MG63 (cell line): ENCODE data around the gene CCDC178. TPM values are rescaled to one million over a fixed set of nuclear protein-coding genes. Genes with fewer than 3 reads are reported as not detected.

Experiments used
- DNase-seq: peaks from one replicate; pipeline ENCODE4 v3.0.0-alpha.2; 2020
- H3K27me3 ChIP-seq: fragments of 250-450 bp; sonication (Bioruptor Pico); 2 replicates; pipeline ENCODE4 v1.5.1; 2020; ENCODE audit warnings: mild to moderate bottlenecking, moderate library complexity
- H3K36me3 ChIP-seq: fragments of 250-450 bp; sonication (Bioruptor Pico); 2 replicates; pipeline ENCODE4 v1.5.1; 2020; ENCODE audit warnings: mild to moderate bottlenecking, moderate library complexity
- H3K4me3 ChIP-seq: fragments of 250-450 bp; sonication (Bioruptor Pico); 2 replicates; pipeline ENCODE4 v1.5.1; 2020; ENCODE audit warnings: mild to moderate bottlenecking, moderate library complexity
- H3K9me3 ChIP-seq: fragments of 250-450 bp; sonication (Bioruptor Pico); 2 replicates; pipeline ENCODE4 v1.5.1; 2020; ENCODE audit warnings: mild to moderate bottlenecking, moderate library complexity
- total RNA-seq: library from RNA; depleted of rRNA; stranded (reverse); fragments of >200 nt; shearing (Covaris generic); gene quantifications from 2 replicates; pipeline ENCODE4 v1.2.3, GENCODE V29; 2014; ENCODE audit warnings: low replicate concordance; rRNA removed

The CCDC178 gene, protein sequence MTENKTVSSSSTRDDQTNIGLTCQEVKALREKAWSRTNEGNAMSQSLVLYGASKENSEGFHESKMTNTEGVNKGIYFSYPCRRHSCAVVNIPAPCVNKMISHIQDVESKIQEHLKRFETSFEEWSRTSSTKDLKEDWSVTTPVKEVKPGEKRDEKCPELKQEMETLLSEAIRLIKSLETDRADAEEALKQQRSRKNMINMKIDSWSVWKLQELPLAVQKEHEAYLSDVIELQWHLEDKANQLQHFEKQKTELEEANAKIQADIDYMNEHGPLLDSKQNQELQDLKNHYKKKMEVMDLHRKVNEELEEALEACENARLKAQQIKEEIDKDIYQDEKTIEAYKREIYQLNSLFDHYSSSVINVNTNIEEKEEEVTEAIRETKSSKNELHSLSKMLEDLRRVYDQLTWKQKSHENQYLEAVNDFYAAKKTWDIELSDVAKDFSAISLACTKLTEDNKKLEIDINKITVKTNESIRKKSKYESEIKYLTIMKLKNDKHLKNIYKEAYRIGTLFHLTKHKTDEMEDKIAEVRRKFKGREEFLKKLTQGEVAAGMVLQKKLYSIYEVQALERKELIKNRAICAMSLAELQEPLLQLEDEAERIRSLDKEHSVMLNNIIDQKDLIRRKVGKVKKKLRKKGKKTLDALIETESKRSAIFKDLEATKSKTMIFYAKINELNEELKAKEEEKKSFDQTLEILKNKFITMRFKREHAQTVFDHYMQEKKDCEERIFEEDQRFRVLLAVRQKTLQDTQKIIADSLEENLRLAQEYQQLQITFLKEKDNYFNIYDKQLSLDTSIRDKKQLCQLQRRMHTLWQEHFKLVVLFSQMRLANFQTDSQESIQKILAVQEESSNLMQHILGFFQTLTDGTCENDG
- not detected in 2 replicates for total RNA-seq

DNA sequence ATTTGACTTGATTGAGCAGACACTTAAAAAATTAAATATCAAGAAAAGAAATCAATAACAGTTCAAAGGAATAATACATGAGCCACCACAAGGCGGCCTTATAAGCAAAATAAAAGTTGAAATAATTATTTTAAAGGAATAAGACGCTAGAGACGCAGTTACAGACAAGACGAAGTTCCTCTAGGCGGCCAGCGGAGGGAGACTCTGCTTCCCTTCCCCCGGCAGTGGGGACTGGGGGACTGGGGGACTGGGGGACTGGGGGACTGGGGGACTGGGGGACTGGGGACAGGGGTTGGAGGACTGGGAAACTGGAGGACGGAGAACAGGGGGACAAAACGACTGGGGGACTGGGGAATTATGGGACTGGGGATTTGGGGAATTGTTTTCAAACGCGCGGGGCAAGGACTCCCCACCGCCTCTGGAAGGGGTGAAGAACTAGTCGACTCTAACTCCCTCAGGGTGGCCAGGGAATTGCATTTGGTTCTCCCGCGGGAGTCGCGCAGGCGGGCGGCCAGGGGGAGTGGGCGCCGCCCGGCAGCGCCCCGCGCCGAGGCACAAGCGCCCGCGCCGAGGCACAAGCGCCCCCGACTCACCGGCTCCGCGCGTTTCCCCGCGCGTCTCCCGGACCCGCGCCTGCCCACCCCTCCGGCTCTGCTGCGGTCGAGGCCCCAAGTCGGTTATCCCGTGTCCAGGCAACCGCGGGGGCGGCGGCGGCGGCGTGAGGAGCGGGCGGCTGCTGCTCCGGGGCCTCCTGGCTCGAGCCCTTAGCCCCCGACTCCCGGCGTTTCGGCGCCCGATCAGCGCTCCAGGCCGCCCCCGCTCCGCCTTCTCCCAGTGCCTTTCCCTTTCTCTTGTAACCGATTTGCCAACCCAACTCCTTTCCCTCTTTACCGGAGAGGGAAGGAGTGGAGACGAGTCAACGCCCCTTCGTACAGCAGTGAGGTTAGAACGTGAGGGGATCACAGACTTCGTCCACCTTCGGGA, at the start of gene CCDC178:
CCDC178 (minus strand) TSS at position 662 of the 984 bp plus-strand sequence. CDS start 28,633 bp downstream, outside the sequence.
- Histone ChIP-seq H3K9me3 (no peaks in the 10 kb centered on the region), H3K4me3 (no peak within 1 kb of the TSS), H3K36me3 (no peaks in the 10 kb centered on the region), H3K27me3 (peaks cover 11% of the 10 kb centered on the region)
- DNase-seq = peak; percentile 24

DNA sequence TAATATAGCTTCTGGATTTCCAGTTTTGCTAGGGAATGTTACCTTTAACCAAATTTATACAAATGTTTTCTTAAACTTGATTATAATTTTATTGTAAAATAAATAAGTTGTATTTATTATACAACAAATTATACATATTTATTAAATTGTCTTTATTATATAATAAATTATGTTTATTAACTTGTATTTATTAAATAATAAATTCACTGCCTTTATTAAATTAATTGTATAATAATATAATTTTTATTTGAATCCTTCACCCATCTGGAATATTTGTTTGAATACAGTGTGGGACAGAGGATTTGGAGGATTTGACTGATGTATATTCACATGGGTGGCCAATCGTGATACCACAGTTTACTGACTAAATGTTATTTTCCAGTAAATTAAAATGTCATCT, 43.4 kb upstream of the CCDC178 start:
- H3K4me3 ChIP-seq = no peak overlapping the region
- no peaks in the 10 kb centered on the region for H3K9me3 ChIP-seq
- DNase-seq = no peak
- no peaks in the 10 kb centered on the region for H3K36me3 ChIP-seq
- H3K27me3 ChIP-seq = no peaks in the 10 kb centered on the region

DNA sequence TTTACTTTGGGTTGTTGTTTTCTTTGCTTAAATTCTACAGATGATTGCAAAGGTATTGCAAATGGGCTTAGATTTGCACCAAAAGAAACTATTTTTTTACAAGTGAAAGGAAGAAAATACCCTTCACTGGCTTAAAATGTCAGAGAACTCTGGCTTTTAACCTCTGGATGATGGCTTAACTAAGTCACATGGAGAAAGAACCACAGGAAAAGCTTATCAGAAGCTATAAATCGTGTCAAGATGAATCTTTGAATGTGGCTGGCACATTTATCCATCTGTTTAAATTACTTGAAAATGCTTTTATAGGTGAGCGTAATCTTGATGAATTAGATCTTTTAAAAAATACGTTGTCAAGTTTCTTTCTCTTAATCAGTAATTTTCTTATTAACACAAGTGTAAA, 32.0 kb upstream of the CCDC178 start:
- DNase-seq = no peak
- no peak overlapping the region for H3K4me3 ChIP-seq
- no peaks in the 10 kb centered on the region for H3K36me3 ChIP-seq
- no peaks in the 10 kb centered on the region for H3K27me3 ChIP-seq
- H3K9me3 ChIP-seq = no peaks in the 10 kb centered on the region

DNA sequence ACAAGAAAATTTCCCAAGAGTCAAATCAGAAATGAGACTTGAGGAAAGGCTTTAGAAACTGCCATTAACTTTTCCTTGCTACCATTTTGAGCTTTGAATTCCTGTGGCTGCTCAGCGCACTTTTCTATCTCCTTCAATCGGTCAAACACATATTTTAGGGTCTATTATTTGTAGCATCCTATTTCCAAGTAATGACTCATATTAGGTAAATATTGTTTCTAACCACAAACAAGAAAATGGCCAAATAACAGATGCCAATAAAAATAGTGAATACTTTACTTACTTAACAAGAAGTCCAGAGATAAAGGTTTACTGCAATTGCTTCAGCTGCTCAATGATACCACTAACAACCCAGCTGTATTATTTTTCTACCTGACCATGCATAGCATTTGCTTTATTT, 29.7 kb upstream of the CCDC178 start:
- H3K9me3 ChIP-seq = no peaks in the 10 kb centered on the region
- no peak for DNase-seq
- no peaks in the 10 kb centered on the region for H3K36me3 ChIP-seq
- no peak overlapping the region for H3K4me3 ChIP-seq
- H3K27me3 ChIP-seq = no peaks in the 10 kb centered on the region

DNA sequence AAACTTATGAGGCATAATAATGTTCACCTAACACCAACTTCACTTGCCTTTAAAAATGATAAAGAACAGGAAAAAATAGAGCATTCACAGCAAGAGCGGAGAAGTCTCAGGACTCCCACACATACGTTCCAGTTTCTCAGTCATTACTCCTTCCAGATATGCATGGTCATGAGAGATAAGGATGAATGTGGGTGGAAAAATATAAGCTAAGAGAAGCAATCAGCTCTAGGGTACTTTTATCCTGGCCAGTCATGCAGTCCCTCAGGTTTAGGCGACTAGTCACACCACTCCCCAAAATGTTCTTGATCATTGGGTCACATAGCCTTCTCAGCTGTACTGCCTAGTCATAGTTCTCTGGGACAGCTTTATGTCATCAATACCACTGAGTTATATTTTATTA, 29.2 kb upstream of the CCDC178 start:
- Histone ChIP-seq H3K4me3 (no peak overlapping the region), H3K36me3 (no peaks in the 10 kb centered on the region), H3K27me3 (no peaks in the 10 kb centered on the region), H3K9me3 (no peaks in the 10 kb centered on the region)
- no peak for DNase-seq

DNA sequence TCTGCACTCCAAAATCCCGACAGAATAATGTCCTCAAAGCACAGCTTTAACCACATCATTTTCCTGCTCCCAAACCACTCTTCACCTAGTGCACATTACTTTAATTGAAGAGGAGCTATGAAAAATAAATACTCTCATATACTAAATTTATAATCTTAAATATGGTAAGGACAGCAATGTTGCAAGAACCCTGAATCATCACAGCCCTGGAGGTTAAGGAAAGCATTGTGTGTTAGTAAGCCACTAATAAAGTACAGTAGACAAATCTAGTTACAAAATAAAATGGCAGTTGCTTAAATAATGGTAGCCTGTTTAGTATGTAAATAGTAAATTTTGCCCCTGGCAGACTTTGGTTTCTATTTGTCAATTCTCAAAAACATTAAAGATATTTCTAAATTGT, 27.0 kb upstream of the CCDC178 start:
- H3K4me3 ChIP-seq = no peak overlapping the region
- H3K36me3 ChIP-seq = no peaks in the 10 kb centered on the region
- DNase-seq = no peak
- no peaks in the 10 kb centered on the region for H3K9me3 ChIP-seq
- no peaks in the 10 kb centered on the region for H3K27me3 ChIP-seq

DNA sequence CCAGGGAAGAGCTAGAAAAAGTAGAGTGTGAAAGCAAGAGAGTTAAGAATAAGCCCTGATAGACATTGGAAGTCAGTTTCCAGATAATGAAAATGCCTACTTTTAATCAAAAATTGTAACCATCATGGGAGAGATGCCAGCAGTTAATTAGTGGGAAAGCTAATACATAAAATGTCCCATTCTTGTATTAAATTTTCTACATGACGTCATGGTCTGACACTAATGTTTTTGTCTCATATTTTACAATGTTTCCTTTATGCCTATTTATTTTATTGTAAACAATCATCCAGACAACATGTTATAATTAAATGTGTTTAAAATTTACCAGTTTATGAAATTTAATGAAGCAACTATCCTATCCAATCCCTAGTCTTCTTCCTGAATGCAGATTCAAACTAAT, 26.3 kb upstream of the CCDC178 start:
- Histone ChIP-seq H3K27me3 (no peaks in the 10 kb centered on the region), H3K4me3 (no peak overlapping the region), H3K9me3 (no peaks in the 10 kb centered on the region), H3K36me3 (no peaks in the 10 kb centered on the region)
- no peak for DNase-seq

DNA sequence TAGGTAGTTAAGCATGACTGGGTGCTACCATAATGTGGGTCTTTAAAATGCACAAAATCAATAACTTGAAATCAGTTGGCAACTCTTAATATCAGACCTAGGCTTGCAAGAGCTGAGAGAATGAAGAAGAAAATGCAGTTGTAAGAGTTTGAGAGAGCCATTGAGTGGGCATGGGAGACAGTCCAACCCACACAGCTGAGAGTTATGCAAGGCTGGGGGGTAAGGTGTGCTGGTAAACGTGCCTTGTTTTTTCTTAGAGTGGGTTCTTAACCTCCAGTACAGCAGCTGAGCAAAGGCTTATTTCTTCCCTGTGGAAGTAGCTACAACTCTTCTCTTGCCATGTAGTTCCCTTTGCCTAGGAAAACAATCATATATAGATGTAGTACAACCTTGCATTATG, 20.2 kb upstream of the CCDC178 start:
- Histone ChIP-seq H3K9me3 (no peaks in the 10 kb centered on the region), H3K27me3 (no peaks in the 10 kb centered on the region; the same call in 1 of the 2 replicates), H3K36me3 (no peaks in the 10 kb centered on the region), H3K4me3 (no peak overlapping the region)
- no peak for DNase-seq

DNA sequence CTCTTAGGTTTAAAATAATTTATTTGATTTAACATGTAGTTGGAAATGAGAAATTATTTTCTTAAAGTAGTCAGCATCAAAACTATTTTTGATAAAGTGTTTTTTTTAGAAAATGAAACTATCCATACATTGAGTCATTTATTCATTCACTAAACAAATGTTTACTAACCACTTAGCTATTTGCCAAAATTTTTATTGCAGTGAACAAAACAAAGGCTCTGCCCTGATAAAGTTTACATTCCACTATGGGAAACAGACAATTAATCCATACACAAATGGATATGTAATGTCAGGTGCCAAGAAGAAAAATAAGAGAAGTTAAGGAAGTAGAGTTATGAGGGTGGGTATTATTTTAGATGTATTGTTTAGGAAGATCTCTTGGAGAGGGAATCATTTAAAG, 19.1 kb upstream of the CCDC178 start:
- no peaks in the 10 kb centered on the region; the same call in 1 of the 2 replicates for H3K27me3 ChIP-seq
- H3K4me3 ChIP-seq = no peak overlapping the region
- H3K9me3 ChIP-seq = no peaks in the 10 kb centered on the region
- DNase-seq = no peak
- no peaks in the 10 kb centered on the region for H3K36me3 ChIP-seq

DNA sequence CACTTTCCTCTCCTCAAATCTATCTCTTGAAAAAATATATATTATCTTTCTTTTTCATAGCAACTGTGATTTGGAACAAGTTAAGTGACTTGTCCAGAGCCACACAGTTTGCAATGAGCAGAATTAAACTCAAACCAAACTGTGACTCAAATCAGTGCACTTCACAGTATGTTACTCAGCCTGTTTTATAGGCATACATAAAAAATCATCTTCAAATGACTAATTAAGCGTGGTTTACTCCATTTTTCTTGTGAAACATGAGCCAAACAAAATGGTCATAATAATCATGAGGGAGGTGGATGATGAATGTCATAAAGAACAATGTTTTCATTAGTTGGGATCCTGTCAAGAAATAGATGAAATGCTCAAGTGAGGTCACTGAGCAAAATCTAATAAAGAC, 6.1 kb upstream of the CCDC178 start:
- DNase-seq = no peak
- Histone ChIP-seq H3K36me3 (no peaks in the 10 kb centered on the region), H3K9me3 (no peaks in the 10 kb centered on the region), H3K4me3 (no peak overlapping the region), H3K27me3 (no peaks in the 10 kb centered on the region)

DNA sequence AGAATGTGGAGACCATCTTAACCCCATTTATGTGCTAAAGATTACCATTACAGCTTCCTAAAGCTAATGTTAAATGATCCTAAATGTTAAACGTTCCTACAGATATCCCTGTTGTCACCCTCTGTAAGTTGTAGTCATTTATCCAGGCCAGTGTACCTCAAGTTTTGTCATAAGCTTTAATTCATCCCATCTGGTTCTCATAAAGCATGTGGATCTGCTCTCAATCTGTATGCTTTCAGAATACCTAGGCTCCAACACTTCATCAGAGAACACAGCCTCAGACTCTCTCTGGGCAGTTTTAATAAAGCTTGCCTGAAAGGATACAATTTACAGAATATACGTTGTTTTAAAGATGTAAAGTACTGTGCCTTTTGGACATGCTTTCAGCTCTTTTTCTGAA, 4.2 kb upstream of the CCDC178 start:
- no peaks in the 10 kb centered on the region for H3K36me3 ChIP-seq
- no peak for DNase-seq
- H3K9me3 ChIP-seq = no peaks in the 10 kb centered on the region
- no peak overlapping the region for H3K4me3 ChIP-seq
- H3K27me3 ChIP-seq = peaks cover 9% of the 10 kb centered on the region

DNA sequence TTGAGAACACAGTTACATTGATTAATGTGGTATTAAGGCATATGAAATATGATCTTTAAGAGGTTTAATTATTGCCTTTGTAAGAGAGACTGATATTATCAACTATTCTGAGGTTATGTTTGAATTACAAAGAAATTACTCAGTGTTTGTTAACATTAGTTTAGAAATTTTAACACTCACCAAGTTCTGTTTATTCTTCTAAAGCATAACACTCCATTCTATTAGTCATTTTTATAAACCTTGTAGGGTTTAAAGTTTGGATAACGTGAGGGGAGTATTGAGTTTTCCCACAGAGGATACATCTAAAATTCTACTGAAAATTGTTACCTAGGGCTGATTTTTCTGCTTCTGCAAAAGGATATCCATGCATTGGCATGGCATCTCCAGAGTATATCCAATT, 7.7 kb downstream of the CCDC178 start:
- Histone ChIP-seq H3K36me3 (no peaks in the 10 kb centered on the region), H3K4me3 (no peak overlapping the region), H3K9me3 (no peaks in the 10 kb centered on the region), H3K27me3 (no peaks in the 10 kb centered on the region)
- no peak for DNase-seq

DNA sequence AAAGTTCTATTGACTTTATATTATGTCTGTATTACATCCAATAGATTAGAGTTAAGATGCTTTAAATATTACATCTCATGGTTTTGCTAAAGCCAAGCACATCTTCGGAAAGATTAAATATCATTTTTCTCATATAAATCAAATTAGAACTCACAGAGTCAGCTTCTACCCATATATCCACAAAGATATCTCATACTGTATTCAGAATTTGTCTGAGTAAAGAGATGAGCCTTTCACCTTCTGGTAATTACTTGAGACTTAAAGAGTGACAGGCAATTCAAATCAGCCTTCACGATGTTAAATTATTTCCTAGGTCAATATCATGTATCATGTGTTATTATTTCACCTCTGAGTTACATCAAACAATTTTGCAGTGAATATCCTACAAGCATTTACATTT, 13.0 kb downstream of the CCDC178 start:
- H3K4me3 ChIP-seq = no peak overlapping the region
- no peaks in the 10 kb centered on the region for H3K9me3 ChIP-seq
- H3K36me3 ChIP-seq = no peaks in the 10 kb centered on the region
- no peaks in the 10 kb centered on the region for H3K27me3 ChIP-seq
- no peak for DNase-seq

DNA sequence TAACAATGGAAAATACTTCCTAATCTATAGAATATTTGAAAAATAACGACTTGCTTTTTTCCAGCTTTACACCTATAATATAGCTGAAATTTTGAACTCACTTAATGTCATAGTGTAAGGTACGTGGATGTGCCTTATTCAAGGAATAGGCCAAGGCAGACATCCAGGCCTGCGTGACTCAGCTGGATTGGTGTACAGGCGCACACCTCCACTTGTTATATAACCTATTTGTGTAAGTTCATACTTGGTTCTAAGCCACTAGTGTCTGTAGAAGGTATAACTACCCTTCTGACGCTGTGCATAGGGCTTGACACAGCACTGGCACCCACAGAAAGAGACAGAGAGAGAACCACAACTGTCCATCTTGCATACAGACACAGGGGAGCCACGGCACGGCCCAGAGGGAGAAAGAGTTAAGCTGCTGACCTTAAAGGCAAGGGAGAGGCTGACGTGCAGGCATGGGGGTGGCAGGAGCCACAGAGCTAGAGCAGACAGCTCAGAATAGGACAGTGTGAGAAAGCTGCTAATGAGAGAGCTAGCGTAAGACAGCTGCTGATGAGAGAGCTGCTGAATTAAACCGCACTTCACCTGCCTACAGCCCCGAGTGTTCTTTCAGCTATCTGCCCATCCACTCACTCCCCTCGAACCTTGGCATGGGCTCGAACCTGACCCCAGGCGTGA, 16.1 kb downstream of the CCDC178 start:
- no peak overlapping the region for H3K4me3 ChIP-seq
- no peaks in the 10 kb centered on the region for H3K27me3 ChIP-seq
- DNase-seq = no peak
- H3K9me3 ChIP-seq = no peaks in the 10 kb centered on the region
- H3K36me3 ChIP-seq = no peaks in the 10 kb centered on the region

DNA sequence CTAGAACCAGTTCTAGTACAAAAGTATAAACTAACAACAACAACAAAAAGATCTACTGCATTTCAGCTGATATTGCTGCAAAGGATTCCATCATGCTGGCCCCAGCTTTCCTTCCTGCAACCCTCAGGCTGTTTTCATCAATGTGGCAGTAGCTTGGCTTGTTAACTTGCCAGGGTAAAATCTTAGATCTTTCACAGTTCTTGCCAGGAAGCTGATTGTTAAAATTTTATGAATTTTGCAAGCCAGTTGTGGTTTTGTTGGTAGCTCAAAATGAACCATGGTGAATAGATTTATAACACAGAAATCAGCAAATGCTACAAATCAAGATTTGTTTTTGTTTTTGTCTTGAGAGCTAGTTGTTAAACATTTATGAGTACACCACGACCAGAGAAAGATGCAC, 19.3 kb downstream of the CCDC178 start:
- DNase-seq = no peak

DNA sequence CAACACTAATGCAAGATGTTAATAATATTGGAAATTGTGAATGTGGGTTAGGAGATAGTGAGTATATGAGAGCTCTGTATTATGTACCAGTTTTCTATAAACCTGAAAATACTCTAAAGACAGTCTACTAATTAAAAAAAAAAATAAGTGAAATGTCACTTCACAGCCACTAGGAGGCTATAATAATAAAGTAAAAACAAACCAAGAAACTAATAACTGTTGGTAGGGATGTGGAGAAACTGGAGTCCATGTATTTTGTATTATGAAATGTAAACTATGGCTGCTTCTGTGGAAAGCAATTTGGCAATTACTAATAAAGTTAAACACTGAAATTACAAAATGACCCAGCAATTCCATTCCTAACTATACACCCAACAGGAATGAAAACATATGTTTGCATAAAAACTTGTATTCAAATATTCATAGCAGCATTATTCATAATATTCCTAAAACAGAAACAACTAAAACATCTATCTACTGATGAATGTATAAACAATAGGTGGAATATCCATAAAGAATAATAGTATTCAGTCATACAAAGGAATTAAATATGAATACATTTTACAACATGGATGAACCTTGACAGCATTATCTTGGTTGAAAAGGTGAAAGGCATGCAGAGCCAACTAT, 36.2 kb downstream of the CCDC178 start:
- Histone ChIP-seq H3K9me3 (no peaks in the 10 kb centered on the region), H3K36me3 (no peaks in the 10 kb centered on the region), H3K27me3 (no peaks in the 10 kb centered on the region), H3K4me3 (no peak overlapping the region)
- DNase-seq = no peak

More for the DNA sequence above, 19.3 kb downstream of the CCDC178 start:
- Histone ChIP-seq H3K36me3 (no peaks in the 10 kb centered on the region), H3K9me3 (no peaks in the 10 kb centered on the region), H3K4me3 (no peak overlapping the region), H3K27me3 (no peaks in the 10 kb centered on the region)
